ENCODE results near the gene MBP.

DNA sequence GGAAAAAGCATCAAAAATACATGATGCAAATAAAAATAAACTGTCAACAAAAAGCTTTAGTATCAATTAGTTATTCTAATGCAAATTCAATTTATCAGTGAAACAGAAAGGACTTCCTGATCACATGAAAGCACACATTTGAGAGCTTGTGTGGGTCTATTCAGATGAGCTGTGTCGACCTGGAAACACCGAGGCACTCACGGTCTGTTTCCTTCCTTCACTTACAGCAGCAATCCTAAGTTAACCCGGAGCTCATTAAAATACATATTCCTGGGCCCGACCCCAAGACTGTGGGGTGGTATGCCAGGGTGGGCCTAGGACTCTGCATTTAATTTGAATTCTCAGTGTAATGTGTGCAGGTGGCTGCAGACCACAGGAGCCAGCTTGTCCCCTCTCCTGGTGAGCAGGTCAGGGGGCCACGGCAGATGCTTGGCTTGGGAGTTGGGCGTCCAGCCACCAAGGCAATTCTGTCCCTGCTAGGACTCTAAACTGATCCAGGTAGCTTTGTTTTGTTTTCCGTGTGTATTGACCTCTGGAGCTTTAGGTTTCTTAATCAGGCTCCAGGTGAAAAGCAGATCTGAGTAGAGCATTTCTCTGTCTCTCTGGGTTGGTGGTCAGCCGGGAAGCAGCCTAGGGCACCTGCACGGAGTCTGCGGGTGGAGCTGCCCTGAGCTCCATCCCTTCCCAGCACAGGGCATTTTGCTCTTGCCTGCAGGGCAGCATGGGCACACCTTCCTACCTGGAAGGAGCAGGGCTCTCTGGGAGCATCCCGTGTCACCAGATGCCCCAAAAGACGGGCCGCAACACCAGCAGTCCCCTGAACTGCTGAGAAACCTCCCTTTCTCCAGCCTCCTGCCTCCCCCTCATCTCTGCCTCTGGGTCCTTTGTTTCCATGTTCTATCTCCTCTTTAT lies 9.0 kb downstream of the MBP start:
- TF ChIP-seq POLR2A (IDR thresholded peaks at IDR 0.05), result no peak
- TF ChIP-seq, protein P1, sequence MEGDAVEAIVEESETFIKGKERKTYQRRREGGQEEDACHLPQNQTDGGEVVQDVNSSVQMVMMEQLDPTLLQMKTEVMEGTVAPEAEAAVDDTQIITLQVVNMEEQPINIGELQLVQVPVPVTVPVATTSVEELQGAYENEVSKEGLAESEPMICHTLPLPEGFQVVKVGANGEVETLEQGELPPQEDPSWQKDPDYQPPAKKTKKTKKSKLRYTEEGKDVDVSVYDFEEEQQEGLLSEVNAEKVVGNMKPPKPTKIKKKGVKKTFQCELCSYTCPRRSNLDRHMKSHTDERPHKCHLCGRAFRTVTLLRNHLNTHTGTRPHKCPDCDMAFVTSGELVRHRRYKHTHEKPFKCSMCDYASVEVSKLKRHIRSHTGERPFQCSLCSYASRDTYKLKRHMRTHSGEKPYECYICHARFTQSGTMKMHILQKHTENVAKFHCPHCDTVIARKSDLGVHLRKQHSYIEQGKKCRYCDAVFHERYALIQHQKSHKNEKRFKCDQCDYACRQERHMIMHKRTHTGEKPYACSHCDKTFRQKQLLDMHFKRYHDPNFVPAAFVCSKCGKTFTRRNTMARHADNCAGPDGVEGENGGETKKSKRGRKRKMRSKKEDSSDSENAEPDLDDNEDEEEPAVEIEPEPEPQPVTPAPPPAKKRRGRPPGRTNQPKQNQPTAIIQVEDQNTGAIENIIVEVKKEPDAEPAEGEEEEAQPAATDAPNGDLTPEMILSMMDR (IDR thresholded peaks at IDR 0.05), result no peak

Data from thyroid gland (tissue), 4 donors.